Daoy (cell line): ENCODE measurements around the gene TBXAS1. TPM values are rescaled to one million over a fixed set of nuclear protein-coding genes. Genes with fewer than 3 reads are reported as not detected.

ENCODE experiments used
- DNase-seq: peaks from one replicate; pipeline ENCODE4 v3.0.0-alpha.2; 2015; ENCODE audit warnings: low read depth
- total RNA-seq: library from RNA; depleted of rRNA; stranded (reverse); fragments of >200 nt; shearing (Covaris generic); gene quantifications from 2 replicates; pipeline ENCODE4 v1.2.3, GENCODE V29; 2014

Gene TBXAS1
- total RNA-seq, 1 experiment from 2014 or later: 6.3 TPM

- DNase-seq: no peak
Measured at GRCh38 chr7:140000666-140001268, 171.7 kb downstream of the TBXAS1 start.

GRCh38 chr7:140003913-140004382 lies 174.9 kb downstream of the TBXAS1 start:
- DNase-seq: peak; percentile 48

GRCh38 chr7:140004672-140005071 lies 175.6 kb downstream of the TBXAS1 start:
- DNase-seq: no peak

GRCh38 chr7:140005341-140005740 lies 176.3 kb downstream of the TBXAS1 start:
- DNase-seq: no peak

- peak; percentile 30 for DNase-seq
Measured at GRCh38 chr7:140005754-140006503, 176.9 kb downstream of the TBXAS1 start.

GRCh38 chr7:140006600-140006999 lies 177.5 kb downstream of the TBXAS1 start:
- no peak for DNase-seq

GRCh38 chr7:140007051-140007690 lies 178.1 kb downstream of the TBXAS1 start:
- no peak for DNase-seq

- DNase-seq: no peak
Measured at GRCh38 chr7:140008755-140009610, 179.9 kb downstream of the TBXAS1 start.

GRCh38 chr7:140009735-140010134 lies 180.7 kb downstream of the TBXAS1 start:
- no peak for DNase-seq

- DNase-seq: no peak
Measured at GRCh38 chr7:140010194-140010895, 181.3 kb downstream of the TBXAS1 start.

GRCh38 chr7:140013676-140014075 lies 184.6 kb downstream of the TBXAS1 start:
- no peak for DNase-seq

GRCh38 chr7:140014123-140014522 lies 185.1 kb downstream of the TBXAS1 start:
- no peak for DNase-seq

GRCh38 chr7:140015471-140015970 lies 186.5 kb downstream of the TBXAS1 start:
- no peak for DNase-seq

- DNase-seq: no peak
Measured at GRCh38 chr7:140016540-140016939, 187.5 kb downstream of the TBXAS1 start.

- no peak for DNase-seq
Measured at GRCh38 chr7:140017034-140017433, 188.0 kb downstream of the TBXAS1 start.

- no peak for DNase-seq
Measured at GRCh38 chr7:140017543-140017942, 188.5 kb downstream of the TBXAS1 start.

GRCh38 chr7:140018125-140019043 lies 189.3 kb downstream of the TBXAS1 start:
- DNase-seq: no peak

- no peak for DNase-seq
Measured at GRCh38 chr7:140019172-140019571, 190.1 kb downstream of the TBXAS1 start.

- no peak for DNase-seq
Measured at GRCh38 chr7:140019606-140020005, 190.5 kb downstream of the TBXAS1 start.

- DNase-seq: no peak
Measured at GRCh38 chr7:140021603-140022002, 192.5 kb downstream of the TBXAS1 start.
